GM19351 (cell line): Measurements from ENCODE around the gene RCN2.

Experiments used
- ATAC-seq: cut with Tn5 transposase; IDR thresholded peaks from one replicate; pipeline ENCODE4 v1.9.1; 2021; ENCODE audit warnings: mild to moderate bottlenecking, moderate library complexity; ENCODE audit not compliant: unreplicated experiment

Gene RCN2

GRCh38 chr15:76972389-76973361 lies 41.1 kb downstream of the RCN2 start:
- ATAC-seq, result no peak

GRCh38 chr15:76973362-76973743 lies 41.8 kb downstream of the RCN2 start:
- no peak for ATAC-seq

GRCh38 chr15:76973906-76974305 lies 42.4 kb downstream of the RCN2 start:
- ATAC-seq, result no peak

- ATAC-seq, result no peak
Measured at GRCh38 chr15:76974456-76975036, 43.0 kb downstream of the RCN2 start.

GRCh38 chr15:76976141-76976540 lies 44.6 kb downstream of the RCN2 start:
- ATAC-seq, result no peak

- no peak for ATAC-seq
Measured at GRCh38 chr15:76976572-76977270, 45.2 kb downstream of the RCN2 start.

- ATAC-seq, result no peak
Measured at GRCh38 chr15:76978522-76979330, 47.2 kb downstream of the RCN2 start.

- no peak for ATAC-seq
Measured at GRCh38 chr15:76979331-76979925, 47.9 kb downstream of the RCN2 start.

GRCh38 chr15:76979996-76980520 lies 48.5 kb downstream of the RCN2 start:
- ATAC-seq, result no peak

- no peak for ATAC-seq
Measured at GRCh38 chr15:76982356-76982755, 50.8 kb downstream of the RCN2 start.

- no peak for ATAC-seq
Measured at GRCh38 chr15:76982756-76983155, 51.2 kb downstream of the RCN2 start.

GRCh38 chr15:76983590-76984375 lies 52.2 kb downstream of the RCN2 start:
- no peak for ATAC-seq

GRCh38 chr15:76986743-76987142 lies 55.2 kb downstream of the RCN2 start:
- no peak for ATAC-seq

- ATAC-seq, result no peak
Measured at GRCh38 chr15:76987276-76987675, 55.7 kb downstream of the RCN2 start.

GRCh38 chr15:76987896-76988860 lies 56.6 kb downstream of the RCN2 start:
- ATAC-seq, result peak; percentile 86

- peak; percentile 25 for ATAC-seq
Measured at GRCh38 chr15:76988867-76989780, 57.6 kb downstream of the RCN2 start.

GRCh38 chr15:76991048-76991447 lies 59.5 kb downstream of the RCN2 start:
- no peak for ATAC-seq
